Large intestine (tissue), 12 donors: ENCODE data around the gene ZNF488. TPM values are rescaled to one million over a fixed set of nuclear protein-coding genes. Genes with fewer than 3 reads are reported as not detected.

Source experiments
- DNase-seq, 2 donors: peaks; one replicate each; pipeline versions ENCODE4 v3.0.0 to v3.0.0-alpha.2; 2013
- H3K27ac ChIP-seq: one replicate; pipeline ENCODE4 v1.5.1; 2013; ENCODE audit warnings: low read length
- H3K27me3 ChIP-seq: 2 replicates; pipeline ENCODE4 v1.6.1; 2013; ENCODE audit warnings: low read length; ENCODE audit not compliant: control insufficient read depth, insufficient read depth
- H3K36me3 ChIP-seq: 2 replicates; pipeline ENCODE4 v1.6.1; 2013; ENCODE audit warnings: low read length; ENCODE audit not compliant: control insufficient read depth, insufficient read depth
- H3K4me1 ChIP-seq: one replicate; pipeline ENCODE4 v1.6.1; 2013; ENCODE audit warnings: low read length; ENCODE audit not compliant: control insufficient read depth, insufficient read depth
- H3K4me3 ChIP-seq: one replicate; pipeline ENCODE4 v1.5.1; 2013; ENCODE audit warnings: low read length
- H3K9me3 ChIP-seq: one replicate; pipeline ENCODE4 v1.6.1; 2013; ENCODE audit warnings: mild to moderate bottlenecking, low read depth, low read length, moderate library complexity; ENCODE audit not compliant: control insufficient read depth
- WGBS: methylation state at CpG from one replicate; pipeline ENCODE4 v1.1.5; 2013; ENCODE audit warnings: low lambda C conversion rate; ENCODE audit not compliant: insufficient coverage; 5-methylcytosine and 5-hydroxymethylcytosine counted together
- long read RNA-seq, 11 donors: transcript quantifications; one replicate each; lab custom pipeline, GENCODE V29; 2026
- polyA plus RNA-seq: library from polyadenylated mRNA; unstranded; fragments of 120-200 nt; gene quantifications from one replicate; pipeline ENCODE4 v1.2.1, GENCODE V29; 2013

The ZNF488 gene, protein sequence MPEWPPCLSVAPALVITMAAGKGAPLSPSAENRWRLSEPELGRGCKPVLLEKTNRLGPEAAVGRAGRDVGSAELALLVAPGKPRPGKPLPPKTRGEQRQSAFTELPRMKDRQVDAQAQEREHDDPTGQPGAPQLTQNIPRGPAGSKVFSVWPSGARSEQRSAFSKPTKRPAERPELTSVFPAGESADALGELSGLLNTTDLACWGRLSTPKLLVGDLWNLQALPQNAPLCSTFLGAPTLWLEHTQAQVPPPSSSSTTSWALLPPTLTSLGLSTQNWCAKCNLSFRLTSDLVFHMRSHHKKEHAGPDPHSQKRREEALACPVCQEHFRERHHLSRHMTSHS
- 2.2 TPM for polyA plus RNA-seq
- long read RNA-seq, donor 1 = 0 reads
- long read RNA-seq, donor 2 = 0 reads
- long read RNA-seq, donor 3 = 0 reads
- long read RNA-seq, donor 4 = 0 reads
- long read RNA-seq, donor 5, partial matches to known transcripts = 0 of 2 reads
- long read RNA-seq, donor 5, other reads (novel, unspliced or antisense) = 0 of 2 reads
- long read RNA-seq, donor 6, partial matches to known transcripts = 0 of 1 reads
- long read RNA-seq, donor 6, other reads (novel, unspliced or antisense) = 0 of 1 reads
- long read RNA-seq, donor 7, partial matches to known transcripts = 0 of 1 reads
- long read RNA-seq, donor 7, other reads (novel, unspliced or antisense) = 0 of 1 reads
- long read RNA-seq, donor 8, partial matches to known transcripts = 0 of 1 reads
- long read RNA-seq, donor 8, other reads (novel, unspliced or antisense) = 0 of 1 reads
- long read RNA-seq, donor 9, partial matches to known transcripts = 0 of 1 reads
- long read RNA-seq, donor 9, other reads (novel, unspliced or antisense) = 0 of 1 reads
- long read RNA-seq, donor 10 = 0 reads
- long read RNA-seq, donor 11 = 0 reads

DNA sequence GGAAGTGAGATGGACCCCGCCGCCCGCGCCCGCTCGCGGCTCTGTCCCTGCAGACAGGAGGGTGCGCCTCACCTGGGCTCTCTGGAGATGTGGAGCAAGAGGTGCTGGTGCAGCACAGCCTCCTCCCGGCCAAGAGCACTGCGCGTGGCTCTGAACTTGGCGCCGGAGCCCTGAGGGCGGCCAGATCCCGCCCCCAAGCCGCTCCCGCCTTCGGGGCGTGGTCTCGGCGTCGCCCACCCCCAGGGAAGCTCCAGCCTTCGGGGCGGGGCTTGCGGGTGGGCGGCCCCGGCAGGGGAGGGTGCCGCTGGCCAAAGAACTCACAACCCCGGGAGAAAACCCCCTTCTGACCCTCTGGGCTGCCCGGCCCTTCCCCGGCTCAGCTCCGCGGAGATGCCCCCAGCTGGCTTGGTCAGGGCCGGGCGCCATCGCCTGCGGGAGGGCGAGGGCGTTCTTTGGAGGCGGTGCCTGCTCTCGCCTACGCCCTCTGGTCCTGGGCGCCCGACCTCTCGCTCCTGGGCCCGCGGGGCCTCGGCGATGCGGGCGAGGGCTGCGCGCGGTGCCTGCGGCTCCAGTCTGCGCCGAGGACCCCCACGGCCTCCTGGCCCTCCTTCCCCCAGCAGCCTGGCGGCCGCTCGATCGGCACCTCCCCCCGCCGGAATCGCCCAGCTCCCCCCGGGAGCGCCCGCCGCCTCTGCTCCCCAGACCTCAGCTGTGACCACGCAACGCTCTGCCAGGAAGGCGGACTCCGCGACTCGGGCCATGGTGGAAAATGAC, at the start of gene ZNF488:
Gene ZNF488, minus strand, starts transcription at position 146 of the 774 bp plus-strand sequence. CDS start 15,464 bp downstream, outside the sequence.
- DNase-seq = peak; percentile 88 to 92
- peak within 1 kb of the TSS; percentile 73 for H3K27ac ChIP-seq
- H3K9me3 ChIP-seq = no peaks in the 10 kb centered on the region
- WGBS = 0% methylated on average over 1 of the region's 75 CpGs
- H3K4me3 ChIP-seq = peak within 1 kb of the TSS; percentile 69
- no peaks in the 10 kb centered on the region for H3K36me3 ChIP-seq
- H3K4me1 ChIP-seq = peaks cover 42% of the 10 kb centered on the region
- H3K27me3 ChIP-seq = no peaks in the 10 kb centered on the region

DNA sequence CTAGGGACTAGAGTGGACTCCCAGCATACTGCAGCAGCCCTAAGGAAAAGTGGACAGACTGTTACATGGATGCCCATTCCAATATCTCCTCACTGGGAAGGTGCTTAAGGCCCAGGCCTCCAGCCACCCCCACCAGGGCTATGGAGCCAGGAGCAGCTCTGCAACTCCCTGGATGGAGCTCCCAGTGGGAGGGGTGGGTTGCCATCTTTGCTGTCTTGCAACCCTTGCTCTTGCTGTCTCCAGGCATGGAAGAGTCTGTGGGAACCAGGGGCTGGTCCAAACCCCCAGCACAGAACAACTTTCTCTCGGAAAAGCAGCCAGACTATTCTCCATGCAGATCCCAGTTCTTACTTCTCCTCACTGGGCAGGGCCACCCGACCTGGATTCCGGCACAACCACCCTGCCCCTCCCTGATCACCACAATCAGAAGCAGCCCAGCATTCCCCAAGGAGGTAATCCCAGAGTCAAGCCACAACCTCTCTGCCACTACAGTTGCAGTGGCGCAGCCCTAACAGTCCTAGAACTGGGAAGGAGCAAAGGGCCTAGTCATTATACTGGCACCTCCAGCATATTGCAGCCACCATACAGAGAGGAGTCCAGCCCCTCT, 41.8 kb upstream of the ZNF488 start:
- Histone ChIP-seq H3K4me1 (no peaks in the 10 kb centered on the region), H3K27me3 (no peaks in the 10 kb centered on the region), H3K27ac (no peak overlapping the region), H3K36me3 (no peaks in the 10 kb centered on the region), H3K4me3 (no peak overlapping the region), H3K9me3 (no peaks in the 10 kb centered on the region)
- DNase-seq = no peak
- no CpG with 5 or more reads among the region's 4 CpGs for WGBS

DNA sequence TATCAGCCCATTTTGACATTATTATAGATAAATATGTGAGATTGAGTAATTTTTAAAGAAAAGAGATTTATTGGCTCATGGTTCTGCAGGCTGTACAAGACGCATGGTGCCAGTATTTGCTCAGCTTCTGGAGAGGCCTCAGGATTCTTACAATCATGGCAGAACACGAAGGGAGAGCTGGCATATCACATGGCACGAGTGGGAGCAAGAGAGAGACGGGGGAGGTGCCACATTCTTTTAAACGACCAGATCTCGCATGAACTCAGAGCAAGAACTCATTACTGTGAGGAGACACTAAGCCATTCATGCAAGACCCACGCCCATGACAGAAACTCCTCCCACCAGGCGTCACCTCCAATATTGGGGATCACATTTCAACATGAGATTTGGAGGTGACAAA, 40.1 kb upstream of the ZNF488 start:
- Histone ChIP-seq H3K27ac (no peak overlapping the region), H3K36me3 (no peaks in the 10 kb centered on the region), H3K9me3 (no peaks in the 10 kb centered on the region), H3K4me3 (no peak overlapping the region), H3K4me1 (no peaks in the 10 kb centered on the region), H3K27me3 (no peaks in the 10 kb centered on the region)
- WGBS = no CpG with 5 or more reads among the region's 8 CpGs
- DNase-seq = no peak

DNA sequence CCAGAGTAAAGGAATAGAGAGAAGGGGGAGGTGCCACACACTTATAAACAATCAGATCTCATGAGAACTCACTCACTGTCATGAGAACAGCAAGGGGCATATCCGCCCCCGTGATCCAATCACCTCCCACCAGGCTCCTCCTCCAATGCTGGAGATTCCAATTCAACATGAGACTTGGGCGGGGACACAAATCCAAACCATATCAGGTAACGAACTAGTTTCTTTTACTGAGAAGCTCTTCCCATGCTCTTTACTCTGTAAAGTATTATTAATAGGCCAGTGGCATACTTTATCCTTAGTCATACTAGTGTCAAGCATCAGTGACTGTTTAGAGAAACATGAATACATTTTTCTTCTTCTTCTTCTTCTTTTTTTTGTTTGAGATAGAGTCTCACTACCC, 39.4 kb upstream of the ZNF488 start:
- H3K27me3 ChIP-seq = no peaks in the 10 kb centered on the region
- no peaks in the 10 kb centered on the region for H3K36me3 ChIP-seq
- H3K9me3 ChIP-seq = no peaks in the 10 kb centered on the region
- no peak for DNase-seq
- no peak overlapping the region for H3K4me3 ChIP-seq
- H3K27ac ChIP-seq = no peak overlapping the region
- H3K4me1 ChIP-seq = no peaks in the 10 kb centered on the region
- WGBS = no CpG with 5 or more reads among the region's 4 CpGs

DNA sequence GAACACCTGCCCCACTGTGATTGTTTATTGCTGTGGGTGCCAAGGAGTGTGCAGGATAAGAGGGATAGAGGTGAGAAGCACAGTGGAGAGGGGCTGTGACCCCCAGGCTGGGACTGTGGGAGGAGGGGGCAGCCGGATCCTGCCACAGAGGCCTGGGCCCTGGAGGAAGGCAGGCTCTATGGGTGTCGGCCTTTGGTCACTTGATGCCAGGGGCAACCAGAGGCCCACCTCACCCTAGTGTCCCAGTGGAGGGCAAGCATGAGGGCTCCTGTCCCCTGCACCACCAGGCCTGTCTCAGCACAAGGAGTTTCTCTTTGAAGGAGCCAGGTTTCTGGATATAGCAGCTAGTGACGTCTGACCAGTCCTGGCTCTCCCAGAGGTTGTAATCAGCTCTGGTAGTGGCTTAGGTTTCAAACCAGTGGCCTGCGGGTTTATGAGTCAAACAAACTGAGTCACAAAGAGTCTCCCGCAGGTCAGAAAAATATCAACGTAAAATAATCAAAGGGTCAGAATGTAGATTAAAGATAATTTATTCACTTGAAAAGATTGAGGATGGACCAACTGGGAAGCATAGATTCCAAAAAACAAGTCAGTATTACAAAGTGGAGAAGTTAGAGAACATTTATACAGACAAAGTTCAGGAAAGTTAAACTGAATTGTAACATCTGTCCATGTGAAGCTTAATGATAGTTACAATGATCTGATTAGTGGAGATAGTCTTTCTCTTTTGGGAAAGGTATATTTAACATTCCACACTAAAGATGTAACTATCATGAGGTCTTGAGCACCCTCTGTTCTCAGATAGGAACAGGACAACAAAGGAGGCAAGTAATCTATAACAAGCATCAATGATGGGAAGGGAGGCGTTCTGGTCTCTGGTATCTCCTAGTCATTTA, 37.2 kb upstream of the ZNF488 start:
- WGBS = 83% methylated on average over 3 of the region's 7 CpGs

DNA sequence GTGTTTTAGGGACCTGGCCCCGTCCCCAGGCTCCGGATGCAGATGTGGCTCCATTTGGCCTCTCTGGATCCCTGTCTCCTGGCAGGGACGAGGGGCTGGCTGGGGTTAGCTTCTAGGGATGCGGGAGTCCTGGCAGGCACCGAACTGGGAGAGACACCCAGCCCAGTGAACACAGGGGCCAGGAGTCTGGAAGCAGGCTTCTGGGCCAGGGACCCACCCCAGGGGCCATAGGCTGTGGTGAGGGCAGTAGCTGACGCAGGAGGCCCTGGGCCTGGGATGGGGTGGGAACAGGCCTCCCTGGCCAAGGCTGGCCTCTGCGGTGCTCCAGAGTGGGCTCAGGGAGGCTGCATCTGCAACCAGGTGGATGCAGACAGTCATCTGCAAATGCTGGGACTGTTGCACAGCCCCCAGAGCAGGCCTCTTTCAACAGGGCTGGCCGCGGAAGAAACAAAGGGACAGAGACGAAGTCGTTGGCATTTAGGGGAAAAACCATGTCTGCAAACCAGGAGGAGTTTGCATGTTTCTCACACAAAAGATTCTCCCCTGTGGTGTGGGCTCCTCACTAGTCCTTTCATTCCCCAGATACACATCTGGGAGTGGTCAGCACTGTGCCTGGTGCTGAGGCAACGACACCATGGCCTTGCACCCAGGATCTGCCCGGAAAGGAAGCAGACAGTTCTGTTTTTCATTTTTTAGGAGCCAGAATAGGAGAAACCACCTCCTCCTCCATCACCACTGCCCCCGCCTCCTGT, 36.4 kb upstream of the ZNF488 start:
- H3K9me3 ChIP-seq = no peaks in the 10 kb centered on the region
- no peak for DNase-seq
- WGBS = no CpG with 5 or more reads among the region's 14 CpGs
- H3K4me3 ChIP-seq = no peak overlapping the region
- no peaks in the 10 kb centered on the region for H3K36me3 ChIP-seq
- H3K4me1 ChIP-seq = no peaks in the 10 kb centered on the region
- H3K27ac ChIP-seq = no peak overlapping the region
- H3K27me3 ChIP-seq = no peaks in the 10 kb centered on the region

More for the DNA sequence above, 37.2 kb upstream of the ZNF488 start:
- H3K4me3 ChIP-seq = no peak overlapping the region
- H3K4me1 ChIP-seq = no peaks in the 10 kb centered on the region
- no peak for DNase-seq
- H3K36me3 ChIP-seq = no peaks in the 10 kb centered on the region
- H3K27me3 ChIP-seq = no peaks in the 10 kb centered on the region
- H3K27ac ChIP-seq = no peak overlapping the region
- H3K9me3 ChIP-seq = no peaks in the 10 kb centered on the region

DNA sequence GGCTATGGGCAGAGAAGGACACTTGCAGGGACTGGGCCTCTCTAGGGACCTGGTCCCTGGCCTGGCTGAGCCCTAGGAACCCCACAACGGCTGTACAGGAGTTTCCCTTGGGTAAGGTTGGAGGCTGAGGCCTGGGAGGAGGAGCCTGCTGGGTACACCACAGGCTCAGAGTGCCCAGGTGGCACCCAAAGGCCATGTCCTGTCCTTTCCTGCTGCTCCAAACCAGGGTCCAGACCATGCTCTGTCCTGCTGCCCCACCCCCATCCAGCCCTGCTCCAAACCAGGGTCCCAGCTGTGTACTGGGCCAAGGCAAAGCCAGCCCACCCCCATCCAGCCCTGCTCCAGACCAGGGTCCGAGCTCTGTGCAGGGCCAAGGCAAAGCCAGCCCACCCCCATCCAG, 35.3 kb upstream of the ZNF488 start:
- no peaks in the 10 kb centered on the region for H3K27me3 ChIP-seq
- no peak overlapping the region for H3K4me3 ChIP-seq
- H3K27ac ChIP-seq = no peak overlapping the region
- no peaks in the 10 kb centered on the region for H3K4me1 ChIP-seq
- no CpG with 5 or more reads among the region's 2 CpGs for WGBS
- H3K9me3 ChIP-seq = no peaks in the 10 kb centered on the region
- no peak for DNase-seq
- no peaks in the 10 kb centered on the region for H3K36me3 ChIP-seq

DNA sequence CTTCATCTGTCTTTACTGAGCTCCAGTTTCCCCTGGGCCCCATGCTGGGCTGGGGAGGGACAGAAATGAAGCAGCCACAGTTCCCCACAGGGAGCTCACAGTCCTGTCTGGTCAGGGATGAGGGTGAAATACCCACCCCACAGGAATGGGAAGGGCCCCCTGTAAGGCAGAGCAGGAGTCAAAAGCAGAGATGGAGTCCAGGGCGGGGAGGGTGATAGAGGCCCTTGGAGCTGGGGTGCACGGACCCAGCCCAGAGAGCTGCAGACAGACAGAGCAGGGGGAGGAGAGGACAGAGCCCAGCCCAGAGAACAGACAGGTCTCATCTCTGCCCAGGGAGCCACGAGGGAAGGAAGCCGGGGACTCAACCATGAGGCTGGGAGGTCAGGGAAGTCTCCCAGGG, 34.9 kb upstream of the ZNF488 start:
- H3K9me3 ChIP-seq = no peaks in the 10 kb centered on the region
- no peaks in the 10 kb centered on the region for H3K4me1 ChIP-seq
- no peak for DNase-seq
- H3K27me3 ChIP-seq = no peaks in the 10 kb centered on the region
- no CpG with 5 or more reads among the region's 4 CpGs for WGBS
- H3K4me3 ChIP-seq = no peak overlapping the region
- H3K36me3 ChIP-seq = no peaks in the 10 kb centered on the region
- H3K27ac ChIP-seq = no peak overlapping the region

DNA sequence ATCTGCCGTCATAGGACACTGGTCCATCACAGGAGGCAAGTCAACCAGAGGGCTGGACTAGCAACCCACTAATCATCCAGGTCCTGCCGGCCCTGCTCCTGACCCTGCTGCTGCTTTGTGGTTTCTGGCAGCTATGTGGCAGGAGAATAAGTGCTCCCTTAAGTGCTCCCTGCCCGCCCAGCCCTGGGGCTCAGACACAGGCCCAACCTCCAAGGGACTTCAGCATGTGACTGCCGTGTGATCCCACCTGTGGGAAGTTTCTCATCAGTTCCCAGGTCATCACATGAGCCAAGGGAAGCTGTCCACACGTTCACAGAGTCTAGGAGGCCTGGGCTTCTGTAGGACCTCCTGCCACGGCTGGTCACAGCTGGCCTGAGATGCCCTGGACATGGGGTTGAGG, 34.2 kb upstream of the ZNF488 start:
- no peaks in the 10 kb centered on the region for H3K9me3 ChIP-seq
- no peaks in the 10 kb centered on the region for H3K4me1 ChIP-seq
- H3K27me3 ChIP-seq = no peaks in the 10 kb centered on the region
- no peak for DNase-seq
- H3K36me3 ChIP-seq = no peaks in the 10 kb centered on the region
- no peak overlapping the region for H3K27ac ChIP-seq
- no peak overlapping the region for H3K4me3 ChIP-seq
- WGBS = no CpG with 5 or more reads among the region's 6 CpGs
